ENCODE results near the gene MAPK6. TPM values are rescaled to one million over a fixed set of nuclear protein-coding genes. Genes with fewer than 3 reads are reported as not detected.
"Not testable (repeated sequence)": the region's sequence is repeated elsewhere in the genome, so short reads cannot be mapped to it uniquely, and the experiment has no call there.

Gene MAPK6
- total RNA-seq, 4 donors from 2014 or later = 30.3 to 69.4 (median 42.0) TPM

- 94 to 95% methylated on average over 3 to 4 of the region's 4 CpGs for WGBS, 2 donors (ENCODE audit: low coverage in 1 of 2)
- DNase-seq = no peak
- H3K4me1 ChIP-seq = peaks cover 0 to 8% (median 0%) of the 10 kb centered on the region in 4 donors
- no peaks in the 10 kb centered on the region for H3K27me3 ChIP-seq
- in situ Hi-C loops (cut with MboI; ENCODE audit: low pct_ligation_motif_present in 1 of 4, low pct_unique_long_range_greater_than_20kb in 1 of 4, low sequenced_read_pairs in 3 of 4) (no loop called here), intact Hi-C loops (cut with DNase I; ENCODE audit: low total_unique reads) (no loop called here)
- no peak overlapping the region for H3K27ac ChIP-seq
- H3K4me3 ChIP-seq = no peak overlapping the region
- peaks cover 0 to 38% (median 9%) of the 10 kb centered on the region in 4 donors for H3K36me3 ChIP-seq
- no peaks in the 10 kb centered on the region for H3K9me3 ChIP-seq
- no peak for TF ChIP-seq CTCF (IDR thresholded peaks at IDR 0.05)
- no peak for TF ChIP-seq EP300 (IDR thresholded peaks at IDR 0.05; ENCODE audit: low read depth)
- no peak for TF ChIP-seq POLR2AphosphoS5 (IDR thresholded peaks at IDR 0.05)
Observed at GRCh38 chr15:52054381-52054780, 35.4 kb downstream of the MAPK6 start.

GRCh38 chr15:52054858-52055257 is 35.8 kb downstream of the MAPK6 start:
- intact Hi-C loops (cut with DNase I; ENCODE audit: low total_unique reads); H3K9me3 ChIP-seq; DNase-seq; in situ Hi-C loops (cut with MboI; ENCODE audit: low pct_ligation_motif_present in 1 of 4, low pct_unique_long_range_greater_than_20kb in 1 of 4, low sequenced_read_pairs in 3 of 4); H3K4me1 ChIP-seq; H3K27ac ChIP-seq; H3K4me3 ChIP-seq; H3K27me3 ChIP-seq: not testable (repeated sequence)
- 96% methylated on average over 7 of the region's 7 CpGs; no CpG with 5 or more reads in 1 of the 2 donors for WGBS, 2 donors (ENCODE audit: low coverage in 1 of 2)
- peaks cover 0 to 43% (median 10%) of the 10 kb centered on the region in 4 donors for H3K36me3 ChIP-seq

GRCh38 chr15:52056001-52056400 is 37.0 kb downstream of the MAPK6 start:
- Histone ChIP-seq H3K36me3 (peaks cover 0 to 43% (median 10%) of the 10 kb centered on the region in 4 donors), H3K4me1 (no peaks in the 10 kb centered on the region), H3K9me3 (no peaks in the 10 kb centered on the region), H3K27ac (no peak overlapping the region), H3K27me3 (no peaks in the 10 kb centered on the region), H3K4me3 (no peak overlapping the region)
- in situ Hi-C loops (cut with MboI; ENCODE audit: low pct_ligation_motif_present in 1 of 4, low pct_unique_long_range_greater_than_20kb in 1 of 4, low sequenced_read_pairs in 3 of 4) (no loop called here), intact Hi-C loops (cut with DNase I; ENCODE audit: low total_unique reads) (no loop called here)
- TF ChIP-seq POLR2AphosphoS5 (IDR thresholded peaks at IDR 0.05) (no peak), EP300 (IDR thresholded peaks at IDR 0.05; ENCODE audit: low read depth) (no peak)
- 93 to 100% methylated on average over 1 of the region's 1 CpG for WGBS, 2 donors (ENCODE audit: low coverage in 1 of 2)
- DNase-seq = no peak

GRCh38 chr15:52056496-52056895 is 37.5 kb downstream of the MAPK6 start:
- in situ Hi-C loops (cut with MboI; ENCODE audit: low pct_ligation_motif_present in 1 of 4, low pct_unique_long_range_greater_than_20kb in 1 of 4, low sequenced_read_pairs in 3 of 4) (no loop called here), intact Hi-C loops (cut with DNase I; ENCODE audit: low total_unique reads) (no loop called here)
- H3K4me1 ChIP-seq = no peaks in the 10 kb centered on the region
- no peaks in the 10 kb centered on the region for H3K27me3 ChIP-seq
- H3K4me3 ChIP-seq = no peak overlapping the region
- no peak for TF ChIP-seq EP300 (IDR thresholded peaks at IDR 0.05; ENCODE audit: low read depth)
- no peak overlapping the region for H3K27ac ChIP-seq
- H3K36me3 ChIP-seq = peaks cover 0 to 43% (median 11%) of the 10 kb centered on the region in 4 donors
- WGBS, 2 donors (ENCODE audit: low coverage in 1 of 2) = 80 to 94% methylated on average over 3 of the region's 3 CpGs
- H3K9me3 ChIP-seq = no peaks in the 10 kb centered on the region
- DNase-seq = no peak

GRCh38 chr15:52057996-52058395 is 39.0 kb downstream of the MAPK6 start:
- Histone ChIP-seq H3K4me1 (no peaks in the 10 kb centered on the region), H3K4me3 (no peak overlapping the region), H3K36me3 (peaks cover 0 to 38% (median 12%) of the 10 kb centered on the region in 4 donors), H3K27me3 (no peaks in the 10 kb centered on the region), H3K9me3 (no peaks in the 10 kb centered on the region), H3K27ac (no peak overlapping the region)
- TF ChIP-seq EP300 (IDR thresholded peaks at IDR 0.05; ENCODE audit: low read depth) (no peak), CTCF (IDR thresholded peaks at IDR 0.05) (no peak), POLR2AphosphoS5 (IDR thresholded peaks at IDR 0.05) (no peak), POLR2A (IDR thresholded peaks at IDR 0.05) (no peak)
- intact Hi-C loops (cut with DNase I; ENCODE audit: low total_unique reads) = no loop called here
- no peak for DNase-seq
- in situ Hi-C loops (cut with MboI; ENCODE audit: low pct_ligation_motif_present in 1 of 4, low pct_unique_long_range_greater_than_20kb in 1 of 4, low sequenced_read_pairs in 3 of 4) = no loop called here

GRCh38 chr15:52060501-52060900 is 41.5 kb downstream of the MAPK6 start:
- Histone ChIP-seq H3K27ac (no peak overlapping the region), H3K27me3 (no peaks in the 10 kb centered on the region), H3K4me1 (no peaks in the 10 kb centered on the region), H3K9me3 (no peaks in the 10 kb centered on the region), H3K36me3 (peaks cover 0 to 40% (median 12%) of the 10 kb centered on the region in 4 donors), H3K4me3 (no peak overlapping the region)
- WGBS, 2 donors (ENCODE audit: low coverage in 1 of 2) = 70 to 84% methylated on average over 1 of the region's 1 CpG
- no peak for DNase-seq
- TF ChIP-seq EP300 (IDR thresholded peaks at IDR 0.05; ENCODE audit: low read depth) (no peak), POLR2AphosphoS5 (IDR thresholded peaks at IDR 0.05) (no peak), POLR2A (IDR thresholded peaks at IDR 0.05) (no peak)
- intact Hi-C loops (cut with DNase I; ENCODE audit: low total_unique reads) = no loop called here
- in situ Hi-C loops (cut with MboI; ENCODE audit: low pct_ligation_motif_present in 1 of 4, low pct_unique_long_range_greater_than_20kb in 1 of 4, low sequenced_read_pairs in 3 of 4) = no loop called here

Measured in transverse colon (tissue), 4 donors.